ENCODE data around the gene YBX3.
"Not testable (repeated sequence)": the region's sequence is repeated elsewhere in the genome, so short reads cannot be mapped to it uniquely, and the experiment has no call there.

YBX3 gene

DNA sequence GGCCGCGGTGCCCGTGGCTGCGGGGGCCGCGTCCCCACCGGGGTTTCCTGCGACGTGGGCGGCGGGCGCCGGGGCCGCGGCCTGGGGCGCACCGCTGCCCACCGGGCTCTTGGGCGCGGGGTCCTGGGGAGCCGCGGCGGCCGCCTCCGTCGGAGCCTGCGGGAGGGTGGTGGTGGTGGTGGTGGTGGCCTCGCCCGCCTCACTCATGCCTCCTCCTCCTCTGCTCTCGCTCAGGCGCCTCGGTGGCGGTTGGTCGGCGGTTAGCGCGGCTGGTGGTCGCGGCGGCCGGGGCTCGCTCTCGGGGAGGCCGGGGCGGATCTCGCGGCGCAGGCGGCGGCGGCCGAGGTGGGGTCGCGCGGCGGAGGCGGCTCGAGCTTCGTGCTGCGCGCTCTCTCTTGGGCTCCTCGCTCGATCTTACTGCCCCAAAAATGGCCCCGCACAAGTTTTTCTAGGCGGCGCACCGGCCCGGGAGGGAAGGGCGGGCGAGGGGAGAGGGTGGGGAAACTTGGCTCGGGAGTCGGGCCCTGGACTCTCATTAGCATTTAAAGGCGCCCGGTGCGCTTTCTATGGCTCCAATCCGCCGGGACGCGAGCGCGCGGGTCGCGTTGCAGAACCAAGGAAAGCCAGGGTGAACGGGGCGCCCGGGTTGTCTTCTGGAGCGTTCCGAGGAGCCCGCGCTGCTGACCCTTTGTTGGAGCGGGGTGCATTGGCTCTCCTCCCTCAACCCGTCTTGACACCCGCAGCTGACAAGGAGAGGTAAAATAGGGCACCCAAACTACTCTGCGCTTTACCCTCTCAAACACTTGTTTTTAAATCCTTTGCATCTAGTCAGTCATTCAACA, at the start of gene YBX3:
YBX3 (minus strand) TSS at position 419 of the 842 bp plus-strand sequence; CDS start at position 207, 212 bp downstream.
- DNase-seq: peak; percentile 86

DNA sequence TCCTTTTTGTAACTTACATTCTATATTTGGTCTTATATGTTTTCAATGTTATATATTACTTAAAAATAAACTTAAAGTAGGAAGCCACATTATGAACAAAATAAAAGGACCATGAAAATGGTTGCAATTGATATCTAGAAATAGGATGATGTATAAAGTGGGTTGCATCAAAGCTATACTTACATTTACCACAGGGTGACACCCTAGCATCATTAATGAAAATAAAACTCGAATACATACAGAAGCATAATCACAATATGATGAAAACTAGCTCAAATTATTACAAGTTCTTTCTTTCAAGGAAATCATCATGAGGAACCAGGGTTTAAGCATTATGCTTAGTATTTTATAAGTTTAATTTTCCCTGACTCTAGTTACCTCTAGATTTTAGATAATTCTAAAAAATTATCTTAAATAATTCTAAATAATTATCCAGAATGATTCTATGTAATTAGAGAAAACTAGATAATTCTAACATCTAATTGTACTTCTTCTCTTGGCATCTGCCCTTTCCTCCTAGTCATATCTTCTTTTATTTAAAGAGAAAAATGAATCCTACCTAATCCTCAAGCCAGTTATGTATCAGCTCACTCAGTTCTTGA, 48.1 kb upstream of the YBX3 start:
- DNase-seq: peak; percentile 41

DNA sequence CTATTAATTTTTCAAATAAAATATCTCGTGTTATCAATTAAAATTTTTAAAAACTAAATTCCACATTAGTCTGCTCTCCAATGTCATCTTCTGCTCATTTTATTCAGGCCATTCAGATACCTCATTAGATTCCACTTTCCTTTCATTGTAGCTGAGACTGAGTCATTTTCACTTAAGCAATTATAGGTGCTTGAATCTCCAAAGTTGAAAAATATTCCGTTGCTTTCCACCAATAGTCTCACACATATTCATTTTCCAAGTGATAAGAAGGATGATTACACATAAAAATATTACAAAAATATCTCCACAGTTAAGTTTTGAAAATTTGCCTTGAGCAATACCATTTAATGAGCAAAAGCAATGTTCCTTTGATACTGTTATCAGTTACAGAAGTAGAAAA, 36.5 kb upstream of the YBX3 start:
- DNase-seq: no peak

DNA sequence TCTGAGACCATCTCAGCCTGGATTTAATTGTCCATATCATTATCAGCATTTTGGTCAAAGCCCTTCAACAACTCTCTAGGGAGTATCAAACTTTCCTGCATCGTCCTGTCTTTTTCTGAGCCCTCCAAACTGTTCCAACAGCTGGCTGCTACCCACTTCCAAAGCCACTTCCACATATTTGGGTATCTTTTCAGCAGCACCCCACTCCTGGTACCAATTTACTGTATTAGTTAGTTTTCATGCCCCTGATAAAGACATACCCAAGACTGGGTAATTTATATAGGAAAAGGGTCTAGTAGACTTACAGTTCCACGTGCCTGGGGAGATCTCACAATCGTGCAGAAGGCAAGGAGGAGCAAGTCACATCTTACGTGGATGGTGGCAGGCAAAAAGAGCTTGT, 33.1 kb upstream of the YBX3 start:
- DNase-seq: no peak

DNA sequence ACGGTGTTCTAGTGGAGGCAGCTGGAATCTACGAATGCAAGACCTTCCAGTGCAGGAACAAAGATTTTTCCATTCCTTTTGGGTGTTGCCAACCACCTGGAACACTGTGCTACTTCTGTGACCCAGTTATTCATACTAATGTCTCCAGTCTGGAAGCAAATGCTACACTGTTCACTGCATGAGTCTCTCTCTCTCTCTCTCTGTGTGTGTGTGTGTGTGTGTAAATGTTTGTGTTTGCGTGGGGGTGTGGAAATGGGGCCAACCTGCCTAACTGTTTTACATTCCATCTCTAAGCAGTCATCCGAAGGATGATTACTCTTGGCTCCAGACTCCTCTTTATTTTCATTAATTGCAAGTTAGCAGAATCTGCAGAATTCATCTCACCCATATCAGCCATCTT, 29.9 kb upstream of the YBX3 start:
- peak; percentile 59 for DNase-seq

DNA sequence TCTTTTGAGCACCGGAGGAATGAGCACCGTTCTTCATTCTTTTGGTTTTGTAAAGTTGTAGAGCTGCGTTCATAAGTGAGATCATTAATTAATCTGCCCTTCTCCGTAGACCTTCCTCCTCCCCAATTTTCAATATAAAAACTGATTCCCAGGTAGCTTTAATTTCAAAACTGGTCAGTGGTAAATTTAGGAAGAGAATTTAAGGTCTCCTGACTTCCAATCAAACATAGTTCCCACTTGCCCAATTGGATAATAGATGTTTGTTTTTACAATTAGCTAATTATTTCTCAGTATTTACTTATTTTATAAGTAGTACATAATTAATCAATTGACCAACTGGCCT, 27.2 kb upstream of the YBX3 start:
- no peak for DNase-seq

DNA sequence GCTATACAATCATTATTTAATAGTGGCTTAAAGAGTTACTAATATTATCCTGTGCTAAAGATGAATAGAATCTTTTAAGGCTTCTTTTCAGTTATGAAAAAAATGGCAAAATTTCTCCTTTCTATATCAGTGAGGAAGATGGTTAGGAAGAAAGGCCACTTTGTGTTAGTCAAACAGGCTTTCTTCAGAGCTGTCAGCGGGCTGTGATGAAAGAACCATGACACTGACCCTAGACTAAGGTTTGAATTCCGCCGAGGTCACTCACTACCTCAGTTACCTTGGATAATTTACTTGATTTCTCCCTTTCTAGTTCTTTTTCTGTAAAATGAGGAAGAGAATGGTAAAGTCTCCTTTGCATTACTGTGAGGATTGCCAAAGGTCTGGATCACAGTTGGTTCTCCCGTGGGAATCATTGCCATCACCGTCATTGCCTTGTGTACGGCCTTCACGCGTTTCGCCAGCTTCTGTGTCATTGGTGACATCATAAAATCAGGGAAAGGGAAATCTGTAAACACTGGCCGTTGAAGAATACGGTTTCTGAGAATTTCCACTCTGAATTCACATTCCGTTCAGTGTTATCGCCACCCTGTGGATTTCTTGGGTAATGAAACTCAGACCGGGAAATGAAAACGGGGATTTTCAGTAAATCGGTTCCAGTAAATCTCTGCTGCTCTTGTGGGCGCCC, 26.7 kb upstream of the YBX3 start:
- DNase-seq: peak; percentile 94

DNA sequence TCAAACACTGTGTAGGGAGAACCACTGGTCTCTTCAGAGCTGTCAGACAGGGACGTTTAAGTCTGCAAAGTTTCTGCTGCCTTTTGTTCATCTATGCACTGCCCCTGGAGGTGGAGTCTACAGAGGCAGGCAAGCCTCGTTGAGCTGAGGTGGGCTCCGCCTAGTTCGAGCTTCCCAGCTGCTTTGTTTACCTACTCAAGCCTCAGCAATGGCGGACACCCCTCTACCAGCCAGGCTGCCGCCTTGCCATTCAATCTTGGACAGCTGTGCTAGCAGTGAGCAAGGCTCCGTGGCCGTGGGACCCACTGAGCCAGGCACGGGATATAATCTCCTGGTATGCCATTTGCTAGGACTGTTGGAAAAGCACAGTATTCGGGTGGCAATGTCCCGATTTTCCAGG, 24.6 kb upstream of the YBX3 start:
- no peak for DNase-seq

DNA sequence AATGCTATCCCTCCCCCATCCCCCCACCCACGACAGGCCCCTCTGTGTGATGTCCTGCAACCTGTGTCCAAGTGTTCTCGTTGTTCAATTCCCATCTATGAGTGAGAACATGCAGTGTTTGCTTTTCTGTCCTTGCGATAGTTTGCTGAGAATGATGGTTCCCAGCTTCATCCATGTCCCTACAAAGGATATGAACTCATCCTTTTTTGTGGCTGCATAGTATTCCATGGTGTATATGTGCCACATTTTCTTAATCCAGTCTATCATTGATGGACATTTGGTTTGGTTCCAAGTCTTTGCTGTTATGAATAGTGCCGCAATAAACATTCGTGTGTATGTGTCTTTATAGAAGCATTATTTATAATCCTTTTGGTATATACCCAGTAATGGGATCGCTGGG, 20.3 kb upstream of the YBX3 start:
- DNase-seq: not testable (repeated sequence)

DNA sequence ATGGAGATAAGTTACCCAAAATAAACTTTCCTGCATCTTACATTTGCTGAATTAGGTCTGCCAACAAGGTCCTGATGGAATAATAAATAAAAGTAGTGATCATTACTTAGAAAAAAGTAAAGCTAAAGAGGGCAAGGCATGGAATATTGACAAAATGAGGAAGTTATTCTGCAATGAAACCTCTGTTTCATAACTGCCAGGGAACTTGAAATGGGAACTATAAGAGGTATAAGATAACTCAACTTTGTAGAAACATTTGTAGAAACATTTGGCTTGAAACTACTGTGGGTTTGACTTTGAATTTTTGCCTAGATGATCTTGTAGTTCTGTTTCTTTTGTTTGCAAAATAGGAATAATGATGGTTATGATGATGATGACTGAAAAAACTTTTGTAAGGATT, 18.7 kb upstream of the YBX3 start:
- no peak for DNase-seq

DNA sequence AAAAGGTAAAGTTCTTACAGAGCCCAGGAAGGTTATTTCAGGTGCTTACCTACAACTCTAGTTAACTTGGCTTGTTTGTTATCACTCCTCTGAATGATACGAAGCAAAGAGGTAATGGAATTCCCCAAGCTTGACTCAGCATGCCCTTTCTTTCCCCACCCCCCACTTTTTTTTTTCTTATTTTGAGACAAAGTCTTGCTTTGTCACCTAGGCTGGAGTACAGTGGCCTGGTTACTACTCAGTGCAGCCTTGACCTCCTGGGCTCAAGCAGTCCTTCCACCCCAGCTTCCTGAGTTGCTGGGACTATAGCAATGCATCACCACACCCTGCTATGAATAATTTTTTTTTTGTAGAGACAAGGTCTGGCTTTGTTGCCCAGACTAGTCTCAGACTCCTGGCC, 17.1 kb upstream of the YBX3 start:
- no peak for DNase-seq

DNA sequence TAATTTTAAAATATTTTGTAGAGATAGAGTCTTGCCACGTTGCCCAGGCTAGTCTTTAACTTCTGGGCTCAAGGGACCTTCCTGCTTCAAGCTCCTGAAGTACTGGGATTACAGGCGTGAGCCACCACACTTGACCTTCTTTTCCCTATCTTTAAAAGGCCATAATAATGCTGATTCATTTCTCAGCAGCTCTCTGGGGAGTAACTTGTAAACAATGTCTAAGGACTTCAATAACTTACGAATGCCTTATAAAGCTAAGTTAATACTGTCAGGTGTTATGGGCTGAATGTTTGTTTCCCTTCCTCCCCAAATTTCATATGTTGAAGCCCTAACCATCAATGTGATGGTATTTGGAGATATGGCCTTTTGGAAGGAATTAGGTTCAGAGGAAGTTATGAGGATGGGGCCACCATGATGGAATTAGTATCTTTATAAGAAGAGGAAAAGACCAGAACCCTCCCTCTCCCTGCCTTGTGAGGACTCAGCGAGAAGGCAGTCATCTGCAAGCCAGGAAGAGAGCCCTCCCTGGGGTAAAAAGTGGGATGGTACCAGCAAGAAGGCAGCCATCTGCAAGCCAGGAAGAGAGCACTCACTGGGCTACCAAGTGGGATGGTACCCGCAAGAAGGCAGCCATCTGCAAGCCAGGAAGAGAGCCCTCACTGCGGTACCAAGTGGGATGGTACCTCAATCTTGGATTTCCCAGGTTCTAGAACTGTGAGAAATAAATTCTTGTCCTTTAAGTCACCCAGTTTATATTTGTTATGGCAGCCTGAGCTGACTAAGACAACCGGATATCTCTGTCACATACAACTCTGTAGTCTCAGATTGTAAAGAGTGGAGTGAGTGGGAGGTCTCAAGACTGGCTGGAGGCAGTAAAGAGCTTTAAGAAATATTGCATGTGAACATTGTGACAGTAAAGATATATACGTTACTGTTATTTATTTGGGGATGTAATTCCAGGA, 16.3 kb upstream of the YBX3 start:
- DNase-seq: no peak

DNA sequence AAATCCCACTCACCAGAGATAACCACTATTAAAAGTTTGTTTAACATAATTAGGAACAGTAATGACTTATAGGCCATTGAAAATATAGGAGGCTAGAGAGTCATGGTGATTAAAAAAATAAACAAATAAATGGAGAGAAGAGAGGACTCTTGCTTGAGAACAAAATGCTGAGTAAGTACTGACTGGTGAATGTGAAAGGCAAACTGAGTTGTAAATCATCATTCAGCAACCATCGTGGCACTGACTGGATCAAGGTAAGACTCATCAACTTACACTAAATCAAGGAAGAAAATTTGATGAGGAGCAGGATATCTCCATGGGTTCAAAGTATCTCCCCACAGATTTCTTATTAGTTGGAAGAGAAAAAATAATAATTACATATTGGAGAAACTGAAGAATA, 14.1 kb upstream of the YBX3 start:
- no peak for DNase-seq

DNA sequence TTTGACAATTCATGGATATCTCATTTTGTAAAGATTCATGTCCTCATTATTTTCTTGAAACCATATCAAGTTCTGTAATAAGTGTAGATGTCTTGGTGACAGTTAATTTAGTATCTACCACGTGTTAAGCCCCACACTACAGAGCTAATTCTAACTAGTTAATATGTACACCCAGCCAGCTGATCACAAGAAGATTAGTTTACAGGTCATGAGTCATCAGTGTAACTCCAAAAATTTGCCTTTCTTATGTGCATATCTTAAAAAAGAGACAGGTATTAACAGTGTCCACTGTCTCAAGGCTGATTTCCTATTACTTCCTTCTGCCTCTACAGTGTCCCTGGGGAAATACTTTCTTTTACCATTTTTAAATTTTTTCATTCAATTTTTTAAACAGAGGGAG, 13.3 kb upstream of the YBX3 start:
- DNase-seq: no peak

DNA sequence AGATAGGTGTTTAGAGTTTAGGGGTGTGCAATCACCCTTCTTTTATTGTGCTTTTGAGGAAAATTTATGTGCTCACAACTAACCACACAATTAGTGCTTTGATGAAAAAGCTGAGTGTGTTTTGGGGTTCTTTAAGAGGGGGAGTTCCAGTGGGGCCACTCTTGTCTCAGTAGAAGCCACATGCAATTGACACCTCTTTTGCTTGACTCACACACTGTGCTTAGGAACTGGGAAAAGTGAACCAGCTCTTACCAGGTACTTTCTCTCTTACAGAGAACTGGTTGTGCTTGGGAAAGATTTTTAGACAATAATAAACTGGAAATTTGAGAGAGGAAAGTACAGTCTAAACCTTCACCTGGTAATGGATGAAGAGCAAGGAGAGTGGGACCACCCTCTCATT, 12.3 kb upstream of the YBX3 start:
- DNase-seq: no peak

DNA sequence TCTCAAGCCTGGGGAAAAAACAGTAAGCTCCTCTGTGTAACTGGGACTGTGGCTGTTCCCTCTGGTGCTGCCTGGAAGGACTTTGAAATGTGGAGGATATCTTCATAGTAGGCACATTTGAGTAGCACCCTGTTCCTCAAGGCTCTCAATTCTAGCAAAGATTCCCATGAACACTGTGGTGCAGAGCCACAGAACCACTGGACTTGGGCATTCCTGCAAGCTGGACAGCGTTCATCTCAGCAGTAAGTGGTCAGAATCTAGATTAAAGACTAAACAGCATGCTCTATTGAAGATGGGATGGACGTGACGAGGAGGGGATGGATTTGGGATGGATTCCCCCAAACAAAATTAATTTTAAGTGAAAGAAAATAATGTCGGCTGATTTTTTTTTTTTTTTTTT, 9.4 kb upstream of the YBX3 start:
- DNase-seq: no peak

DNA sequence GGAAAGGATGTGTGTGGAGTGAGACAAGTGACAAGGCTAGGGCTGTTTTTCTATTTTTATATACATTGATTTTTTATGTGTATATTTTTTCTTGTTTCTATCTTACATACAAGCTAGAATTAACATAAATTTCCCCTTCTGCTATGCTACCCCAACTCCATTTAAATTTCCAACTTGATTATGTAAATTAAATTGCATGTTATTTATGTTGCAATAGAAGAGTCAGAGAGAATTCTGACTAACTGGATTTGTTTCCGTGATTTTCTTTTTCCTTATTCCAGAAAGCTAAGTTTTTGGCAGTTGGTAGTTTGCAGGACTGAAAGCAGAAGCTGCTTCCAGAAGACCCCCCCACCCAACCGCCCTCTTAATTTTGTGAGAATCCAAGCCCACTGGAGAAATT, 8.9 kb upstream of the YBX3 start:
- DNase-seq: no peak

DNA sequence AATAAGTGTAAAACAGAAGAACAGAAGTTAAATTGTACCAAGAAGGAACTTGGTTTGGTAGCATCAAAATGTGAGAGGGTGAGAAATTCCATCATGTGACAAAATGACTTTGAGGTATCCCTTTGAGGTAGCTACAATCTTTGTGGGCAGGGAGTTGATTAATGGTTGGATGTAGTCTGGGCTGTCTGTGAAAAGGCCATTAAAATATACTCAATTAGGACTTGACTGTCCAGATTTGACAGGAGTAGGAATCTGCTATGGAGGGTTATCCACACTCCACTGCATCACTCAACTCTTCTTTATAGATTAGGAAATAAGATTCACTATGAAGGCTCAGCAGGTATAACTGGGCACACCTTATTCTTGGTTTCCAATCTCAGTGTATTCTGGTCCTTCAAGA, 7.4 kb upstream of the YBX3 start:
- no peak for DNase-seq

DNA sequence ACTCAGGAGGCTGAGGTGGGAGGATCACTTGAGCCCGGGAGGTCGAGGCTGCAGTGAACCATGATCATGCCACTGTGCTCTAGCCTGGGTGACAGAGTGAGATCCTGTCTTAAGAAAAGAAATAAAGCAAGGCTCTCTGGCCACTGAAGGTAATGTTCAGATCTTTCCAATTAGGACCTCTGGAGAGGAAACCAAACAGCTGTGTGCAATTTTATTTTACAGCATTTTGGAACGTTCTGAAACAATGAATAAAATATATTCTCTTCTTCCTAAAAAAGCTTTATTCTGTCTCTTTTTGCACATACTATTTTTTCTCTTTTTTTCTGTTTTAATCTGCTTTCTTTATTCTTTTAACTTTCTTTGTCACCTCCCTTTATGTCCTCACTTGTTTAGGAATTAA, 5.0 kb upstream of the YBX3 start:
- no peak for DNase-seq

DNA sequence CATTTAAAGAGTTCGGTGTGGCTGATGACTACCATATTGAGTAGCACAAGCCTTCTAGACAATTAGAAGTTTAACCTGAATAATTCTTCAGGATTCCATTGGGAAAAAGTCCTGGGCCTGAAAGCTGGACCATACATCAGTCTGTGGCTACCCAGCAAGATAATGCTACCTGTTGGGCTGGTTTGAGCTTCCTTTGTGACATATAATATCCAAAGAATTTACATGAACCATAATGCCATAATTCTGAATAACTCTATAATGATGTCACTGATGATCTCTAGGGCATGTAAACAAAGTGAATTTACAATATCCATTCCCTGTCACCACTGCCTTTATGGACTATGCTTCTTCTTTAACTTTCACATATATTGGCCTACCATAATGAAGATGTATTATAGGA, 3.8 kb upstream of the YBX3 start:
- peak; percentile 34 for DNase-seq

DNA sequence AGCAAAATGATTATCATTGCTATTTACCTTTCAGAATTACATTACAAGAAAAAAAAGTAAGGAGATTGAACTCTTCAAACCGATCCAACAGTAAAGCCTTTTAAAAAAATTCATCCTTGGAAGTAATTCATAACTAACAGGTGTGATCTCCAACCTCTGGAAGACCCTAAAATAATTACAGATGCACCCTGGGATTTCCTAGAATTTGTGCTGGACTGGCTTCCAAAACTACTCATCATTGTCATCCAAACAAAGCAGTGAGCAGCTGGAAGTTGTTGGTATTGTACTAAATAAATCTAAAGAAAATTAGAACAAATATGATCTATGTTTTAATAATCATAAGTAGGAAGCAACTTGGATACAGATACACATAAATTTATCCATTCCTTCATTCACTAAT, 1.9 kb upstream of the YBX3 start:
- no peak for DNase-seq

DNA sequence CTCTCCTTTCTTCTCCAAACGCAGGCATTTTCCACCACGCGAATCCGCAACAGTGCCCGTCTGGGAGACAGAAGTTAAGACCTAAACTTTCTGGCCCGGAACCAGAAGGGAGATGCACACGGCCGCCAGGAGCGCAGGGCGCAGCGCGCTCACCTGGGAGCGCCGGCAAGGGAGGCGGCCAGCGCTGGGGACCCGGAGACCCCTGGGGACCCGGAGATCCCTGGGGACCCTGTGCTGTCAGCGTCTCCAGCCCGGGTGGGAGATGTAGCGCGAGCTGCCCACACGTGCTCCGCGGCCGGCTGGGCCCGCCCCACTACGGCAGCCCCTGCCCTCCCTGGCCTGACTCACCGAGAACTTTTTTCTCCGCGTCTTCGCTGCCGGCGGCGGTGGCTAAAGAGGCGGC, 620 bp downstream of the YBX3 start:
- DNase-seq: peak; percentile 69
